Glomerular visceral epithelial cell (primary cell): ENCODE data around the gene LSM14B.
A peak's percentile ranks its signal among the peaks of the same experiment; 100 is the strongest.

Source experiments
- DNase-seq: peaks from one replicate; pipeline ENCODE4 v3.0.0-alpha.2; 2016; ENCODE audit errors: extremely low spot score

The LSM14B gene

DNA sequence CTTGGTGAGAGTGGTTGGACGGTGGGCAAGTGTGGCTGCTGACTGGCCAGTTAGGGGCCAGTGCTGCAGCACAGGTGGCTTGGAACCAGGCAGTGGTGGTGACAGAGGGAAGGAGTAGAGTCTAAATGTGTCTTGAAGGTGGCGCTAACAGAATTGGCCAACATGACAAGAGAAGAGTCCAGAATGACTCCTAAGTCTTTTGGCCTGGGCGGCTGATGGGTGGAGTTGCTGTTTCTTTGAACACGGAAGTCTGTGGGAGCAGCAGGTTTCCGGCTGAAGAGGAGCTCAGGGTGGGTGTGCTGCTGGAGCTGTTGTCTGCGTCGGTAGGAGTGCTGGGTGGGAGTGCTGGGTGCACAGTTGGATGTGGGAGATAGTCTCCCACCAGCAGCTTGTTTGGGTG lies 10.1 kb downstream of the LSM14B start:
- DNase-seq = no peak

DNA sequence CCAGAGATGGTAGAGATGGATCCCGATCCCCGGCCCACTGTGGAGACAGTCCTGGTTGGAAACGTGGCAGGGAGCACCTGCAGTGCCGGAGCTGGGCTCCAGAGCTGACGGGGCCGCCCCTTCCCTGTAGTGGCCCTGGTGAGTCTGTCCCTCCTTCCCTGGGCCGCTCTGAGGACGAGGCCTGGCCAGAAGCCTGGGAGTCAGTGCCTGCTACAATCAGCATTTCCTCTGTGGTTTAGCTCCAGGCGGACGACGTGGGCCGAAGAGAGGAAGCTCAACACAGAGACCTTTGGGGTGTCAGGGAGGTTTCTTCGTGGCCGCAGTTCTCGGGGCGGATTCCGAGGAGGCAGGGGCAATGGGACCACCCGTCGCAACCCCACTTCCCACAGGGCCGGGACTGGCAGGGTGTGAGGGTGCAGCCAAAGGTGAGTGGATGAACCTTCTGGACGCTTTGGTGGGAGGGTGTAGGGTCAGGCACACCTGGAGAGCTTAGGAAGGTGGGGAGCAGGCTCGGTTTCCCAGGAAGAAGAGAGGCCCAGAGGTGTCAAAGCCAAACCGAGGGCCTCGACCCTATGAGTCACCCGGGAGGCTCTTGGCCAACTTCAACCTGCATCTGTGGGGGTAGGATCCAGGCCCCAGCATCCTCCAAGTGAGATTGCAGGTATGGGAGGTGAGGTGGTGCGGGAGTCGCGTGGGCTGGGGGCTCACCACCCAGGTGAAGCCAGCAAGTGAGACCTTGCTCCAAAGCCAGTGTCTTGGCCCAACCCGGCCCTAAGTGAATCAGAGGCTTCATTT lies 11.0 kb downstream of the LSM14B start:
- no peak for DNase-seq

DNA sequence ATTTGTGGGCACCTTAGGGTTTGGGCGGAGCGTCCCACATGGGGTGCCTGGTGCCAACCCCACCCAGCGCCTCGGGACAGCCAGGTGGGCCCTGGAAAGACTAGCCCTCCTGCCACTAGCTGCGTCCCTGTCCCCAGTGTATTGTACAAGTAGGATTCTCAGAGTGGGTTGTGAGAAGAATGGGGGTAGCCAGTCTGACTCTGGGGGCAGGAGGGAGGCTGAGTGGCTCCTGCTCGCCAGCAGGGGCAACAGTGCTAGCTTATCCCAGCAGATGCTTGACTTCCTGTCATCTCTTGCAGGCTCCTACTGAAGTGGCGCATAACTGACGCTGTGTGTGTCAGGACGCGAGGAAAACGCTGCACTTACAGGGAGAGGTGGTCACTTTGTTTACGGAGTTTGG lies 11.6 kb downstream of the LSM14B start:
- no peak for DNase-seq

DNA sequence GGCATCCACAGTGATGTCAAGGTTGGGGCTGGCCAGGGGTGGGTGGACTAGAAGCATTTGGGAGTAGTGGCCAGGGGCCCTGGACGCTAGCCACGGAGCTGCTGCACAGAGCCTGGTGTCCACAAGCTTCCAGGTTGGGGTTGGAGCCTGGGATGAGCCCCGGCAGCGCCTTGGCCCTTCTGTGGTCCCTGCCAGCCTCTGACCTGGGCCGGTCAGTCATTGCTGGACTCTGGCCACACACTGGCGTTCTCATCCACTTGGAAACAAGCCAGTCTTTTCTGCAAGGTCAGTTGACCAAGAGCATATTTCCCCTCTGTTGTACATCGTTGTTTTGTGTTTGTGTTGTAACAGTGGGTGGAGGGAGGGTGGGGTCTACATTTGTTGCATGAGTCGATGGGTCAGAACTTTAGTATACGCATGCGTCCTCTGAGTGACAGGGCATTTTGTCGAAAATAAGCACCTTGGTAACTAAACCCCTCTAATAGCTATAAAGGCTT lies 12.5 kb downstream of the LSM14B start:
- peak; percentile 40 for DNase-seq

DNA sequence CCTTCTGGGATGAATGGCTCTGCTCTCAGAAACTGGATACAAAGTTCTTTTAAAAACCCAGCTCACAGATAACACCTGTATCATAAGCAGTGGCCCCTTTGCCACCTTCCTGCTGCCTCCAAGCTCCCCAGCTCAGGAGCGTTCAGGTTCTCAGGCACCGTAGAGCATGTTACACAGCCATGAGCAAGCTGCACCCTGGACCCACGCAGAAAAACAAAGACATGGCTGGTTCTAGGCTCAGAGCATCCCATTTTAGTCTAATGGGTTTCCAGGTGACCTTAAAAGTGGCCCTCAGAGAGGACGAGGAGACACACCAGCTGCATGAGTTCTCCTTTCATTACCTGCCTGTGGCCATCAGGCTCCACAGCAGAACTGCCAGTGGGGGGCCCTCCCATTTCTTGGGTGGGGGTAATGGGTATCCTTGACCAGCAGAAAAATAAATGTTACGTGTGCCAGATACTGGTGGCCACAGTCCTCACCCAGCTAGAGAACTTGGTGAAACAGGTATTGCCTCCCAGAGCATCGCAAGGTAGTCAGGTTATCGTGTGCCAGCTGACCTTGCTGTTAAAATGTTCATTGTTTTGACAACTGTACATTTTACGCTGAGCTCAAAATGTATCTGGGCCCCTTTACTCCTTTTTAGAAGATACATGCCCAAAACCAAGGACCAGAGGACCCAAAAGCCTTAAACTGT lies 13.4 kb downstream of the LSM14B start:
- DNase-seq = no peak

DNA sequence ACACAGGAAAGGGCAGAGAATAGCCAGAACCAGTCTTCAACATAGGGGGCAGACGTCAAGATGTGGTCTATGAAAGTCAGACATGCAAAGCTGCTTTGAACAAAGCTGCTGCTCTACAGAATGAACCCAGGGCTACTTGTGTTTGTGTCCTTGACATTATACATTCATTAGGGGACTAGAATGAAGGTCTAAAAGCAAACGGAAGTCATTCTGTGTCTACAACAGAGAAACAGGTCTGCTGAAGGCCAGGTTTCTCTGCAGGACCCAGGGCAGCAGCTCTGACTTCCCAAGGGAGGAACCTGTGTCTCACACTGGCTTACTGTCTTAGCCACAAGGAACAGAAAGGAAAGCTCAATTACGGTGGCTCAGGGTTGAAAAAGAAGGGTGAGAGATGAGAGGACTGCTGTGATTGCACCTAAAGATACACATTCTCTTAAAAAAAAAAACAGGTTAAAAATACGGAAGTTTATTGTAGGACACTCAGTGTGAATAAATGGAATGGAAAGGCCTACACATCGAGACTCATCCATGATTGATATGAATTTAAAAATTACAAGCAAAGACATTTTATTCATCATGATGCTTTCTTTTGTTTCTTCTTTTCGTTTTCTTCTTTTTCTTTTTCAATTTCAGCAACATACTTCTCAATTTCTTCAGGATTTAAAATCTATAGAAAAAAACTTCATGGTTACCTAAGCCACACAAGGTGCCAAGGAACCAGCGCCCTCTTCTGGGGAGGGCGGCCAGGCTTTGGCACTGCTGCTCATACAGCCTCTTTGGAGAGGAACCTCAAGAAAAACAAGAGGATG lies 14.2 kb downstream of the LSM14B start:
- peak; percentile 72 for DNase-seq

DNA sequence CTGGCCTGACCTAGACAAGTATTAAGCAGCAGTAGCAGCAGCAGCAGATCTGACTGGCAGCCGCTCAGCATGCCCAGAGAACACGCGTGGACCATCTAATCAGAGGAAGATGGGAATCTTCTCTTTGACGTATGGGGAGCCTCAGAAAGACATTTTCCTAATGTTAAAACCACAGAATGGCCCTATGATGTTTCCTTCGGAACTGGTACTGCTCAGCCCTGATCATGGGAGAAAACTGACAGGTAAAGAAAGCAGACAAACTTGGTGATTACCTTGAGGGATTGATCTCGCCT lies 14.8 kb downstream of the LSM14B start:
- no peak for DNase-seq

DNA sequence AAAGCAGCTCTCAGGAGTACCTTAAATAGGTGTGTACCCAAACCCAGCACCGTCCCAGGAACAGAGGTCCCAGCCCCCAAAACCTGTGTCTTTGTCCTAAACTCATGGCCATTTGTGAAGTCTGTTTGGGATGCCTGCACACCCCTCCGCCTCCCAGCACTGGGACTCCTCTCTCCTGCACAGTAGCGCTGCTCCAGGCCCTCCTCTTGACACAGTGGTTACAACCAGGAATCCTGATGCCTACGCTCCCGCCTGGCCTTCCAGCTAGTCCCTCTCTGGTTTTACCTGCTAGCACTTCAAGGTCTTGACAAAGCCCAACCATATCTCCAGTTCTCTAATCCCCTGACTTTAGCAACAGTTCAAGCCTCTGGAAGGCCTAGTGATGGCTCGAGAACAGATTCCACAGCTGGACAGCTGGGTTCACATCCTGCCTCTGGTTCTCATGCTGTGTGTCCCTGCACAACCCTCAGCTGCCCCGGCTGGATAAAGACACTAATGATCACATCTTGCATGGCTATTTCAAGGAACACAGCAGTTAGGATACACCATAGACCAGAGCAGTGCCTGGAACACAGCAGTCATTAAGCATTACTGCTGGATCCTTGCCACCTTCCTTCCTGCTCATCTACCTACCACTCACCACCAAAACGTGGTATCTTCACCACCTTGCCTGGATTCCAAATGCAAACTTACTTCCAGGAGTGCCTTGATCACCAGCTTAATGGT lies 15.4 kb downstream of the LSM14B start:
- no peak for DNase-seq

DNA sequence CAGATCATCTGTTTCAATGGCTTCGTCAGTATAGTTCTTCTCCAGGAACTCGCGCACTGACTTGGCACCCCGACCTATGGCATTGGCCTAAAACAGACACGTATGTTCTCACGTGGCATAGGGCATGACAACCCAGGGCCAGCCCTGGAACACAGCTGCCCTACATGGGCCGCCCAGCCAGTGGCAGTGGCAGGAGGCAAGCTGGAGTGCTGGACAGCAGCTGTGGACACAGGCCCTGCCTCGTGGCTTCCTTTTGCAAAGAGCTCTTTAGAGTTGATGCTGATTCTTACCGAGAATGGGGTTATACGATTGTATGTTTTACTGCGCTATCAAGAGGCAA lies 15.9 kb downstream of the LSM14B start:
- no peak for DNase-seq

DNA sequence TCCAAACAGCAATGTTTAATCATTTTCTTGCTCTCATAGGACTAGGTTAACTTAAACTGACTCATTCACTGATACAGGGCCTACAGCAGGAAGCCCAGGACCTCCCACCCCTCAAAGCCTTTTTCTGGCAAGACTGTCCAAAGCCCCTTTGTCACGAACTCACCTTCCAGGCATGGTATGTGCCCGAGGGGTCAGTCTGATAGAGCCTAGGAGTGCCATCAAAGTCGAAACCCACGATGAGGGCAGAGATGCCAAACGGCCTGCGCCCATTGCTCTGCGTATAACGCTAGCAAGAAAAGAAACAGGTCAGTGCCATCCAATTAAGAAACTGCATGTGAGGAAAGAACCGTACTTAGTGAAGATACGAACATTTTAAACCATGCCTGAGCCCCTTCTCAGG lies 16.6 kb downstream of the LSM14B start:
- DNase-seq = no peak

DNA sequence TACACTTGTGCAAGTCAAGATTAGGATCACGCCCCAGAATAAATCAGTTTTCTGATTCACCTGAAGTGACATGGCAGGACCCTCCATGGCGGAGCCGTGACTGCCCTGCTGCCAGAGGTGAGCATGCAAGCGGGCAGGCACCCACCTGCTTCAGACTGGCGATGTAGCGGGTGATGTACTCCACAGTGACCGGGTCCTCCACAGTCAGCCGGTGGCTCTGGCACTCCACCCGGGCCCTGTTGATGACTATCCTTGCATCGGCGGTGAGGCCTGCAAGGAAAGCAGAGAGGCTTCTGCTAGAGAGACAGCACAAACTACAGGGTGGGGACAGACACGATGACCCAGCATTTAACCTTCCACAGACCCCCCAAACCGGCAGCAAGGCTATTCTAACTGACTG lies 17.4 kb downstream of the LSM14B start:
- no peak for DNase-seq

DNA sequence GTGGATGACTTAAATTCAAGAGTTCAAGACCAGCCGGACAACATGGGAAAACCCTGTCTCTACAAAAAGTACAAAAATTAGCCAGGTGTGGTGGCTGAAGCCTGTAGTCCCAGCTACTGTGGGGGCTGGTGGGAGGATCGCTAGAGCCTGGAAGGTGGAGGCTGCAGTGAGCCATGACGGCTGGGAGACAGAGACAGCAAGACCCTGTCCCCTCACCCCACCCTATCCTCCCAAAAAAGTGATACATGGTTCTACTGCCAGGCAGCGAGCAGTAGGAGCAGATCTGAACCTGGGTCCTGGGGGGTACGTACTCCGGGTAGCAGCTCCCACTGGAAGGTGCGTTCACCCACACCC lies 18.7 kb downstream of the LSM14B start:
- no peak for DNase-seq

DNA sequence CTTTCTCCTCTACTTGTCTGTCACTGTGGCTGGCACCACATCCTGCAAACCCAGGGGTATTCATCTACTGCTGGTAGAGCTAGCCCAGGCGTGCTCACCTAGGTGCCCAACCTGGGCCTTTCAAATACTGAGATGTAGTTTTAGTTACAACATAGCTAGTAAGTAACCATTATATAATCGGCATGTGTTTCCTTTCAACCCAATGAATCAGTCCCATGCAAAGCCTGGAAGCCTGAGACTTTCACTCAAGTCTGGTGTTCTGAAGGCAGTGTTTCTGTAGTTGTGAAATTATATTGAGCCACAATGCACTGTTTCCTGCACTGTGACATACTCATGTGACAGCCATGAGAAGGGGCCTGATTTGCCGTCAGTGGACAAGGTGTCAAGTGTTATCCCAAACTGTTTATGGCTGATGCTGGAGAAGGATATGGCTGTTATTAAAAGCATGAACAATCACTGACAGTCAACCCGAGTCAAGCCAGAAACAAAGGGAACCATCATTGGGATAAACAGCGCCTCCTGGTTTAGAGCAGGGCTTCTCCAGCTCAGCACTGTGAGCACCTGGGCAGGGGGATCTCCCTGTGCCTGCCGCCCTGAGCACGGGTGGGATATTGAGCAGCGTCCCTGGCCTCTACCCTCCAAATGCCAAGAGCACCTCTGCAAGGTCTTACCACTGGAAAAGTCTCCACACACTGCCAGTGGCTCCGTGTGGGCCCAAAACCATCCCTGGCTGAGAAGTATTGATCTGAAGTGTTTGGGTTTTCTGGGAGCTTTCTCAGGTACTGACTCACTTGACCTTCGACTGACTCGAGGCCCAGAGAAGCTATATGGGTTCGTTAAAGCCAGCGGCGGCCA lies 19.3 kb downstream of the LSM14B start:
- DNase-seq = no peak

DNA sequence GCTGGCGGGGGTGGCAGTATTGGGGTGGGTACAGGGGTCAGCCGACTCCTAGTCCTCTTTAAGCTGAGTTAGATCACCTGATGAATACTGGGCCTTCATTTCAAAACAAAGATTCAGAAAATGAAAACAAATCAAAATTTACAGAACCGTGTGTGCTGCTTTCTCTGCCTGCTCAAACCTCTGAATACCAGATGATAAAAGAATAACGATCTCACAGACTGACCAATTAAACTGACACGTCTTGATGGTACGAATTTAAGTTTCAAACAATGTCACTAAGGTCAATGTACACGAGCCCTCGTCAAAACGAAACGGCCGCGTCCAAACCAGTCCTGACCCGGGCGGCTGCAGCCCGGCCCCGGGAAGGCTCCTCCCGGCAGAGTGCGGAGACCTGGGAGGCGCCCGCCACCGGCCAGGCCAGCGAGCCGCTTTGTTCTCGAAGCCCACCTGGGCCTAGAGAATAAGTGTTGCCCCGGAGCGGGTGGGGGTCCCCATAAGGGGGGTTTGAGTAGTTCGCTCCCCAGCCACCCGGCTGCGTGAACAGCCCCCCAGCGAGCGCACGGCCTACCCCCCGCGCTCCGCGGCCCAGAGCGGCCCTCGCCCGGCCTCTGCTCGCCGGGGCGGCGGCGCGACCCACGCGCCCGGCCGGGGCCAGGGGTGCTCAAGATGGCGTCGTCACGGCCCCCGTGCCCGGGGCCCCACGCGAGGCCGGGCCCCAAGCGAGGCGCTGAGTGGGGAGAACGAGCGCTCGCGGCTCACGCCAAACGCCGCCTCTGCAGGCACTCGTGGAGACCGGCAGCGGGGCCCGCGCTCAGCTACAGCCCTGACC lies 20.2 kb downstream of the LSM14B start:
- no peak for DNase-seq

DNA sequence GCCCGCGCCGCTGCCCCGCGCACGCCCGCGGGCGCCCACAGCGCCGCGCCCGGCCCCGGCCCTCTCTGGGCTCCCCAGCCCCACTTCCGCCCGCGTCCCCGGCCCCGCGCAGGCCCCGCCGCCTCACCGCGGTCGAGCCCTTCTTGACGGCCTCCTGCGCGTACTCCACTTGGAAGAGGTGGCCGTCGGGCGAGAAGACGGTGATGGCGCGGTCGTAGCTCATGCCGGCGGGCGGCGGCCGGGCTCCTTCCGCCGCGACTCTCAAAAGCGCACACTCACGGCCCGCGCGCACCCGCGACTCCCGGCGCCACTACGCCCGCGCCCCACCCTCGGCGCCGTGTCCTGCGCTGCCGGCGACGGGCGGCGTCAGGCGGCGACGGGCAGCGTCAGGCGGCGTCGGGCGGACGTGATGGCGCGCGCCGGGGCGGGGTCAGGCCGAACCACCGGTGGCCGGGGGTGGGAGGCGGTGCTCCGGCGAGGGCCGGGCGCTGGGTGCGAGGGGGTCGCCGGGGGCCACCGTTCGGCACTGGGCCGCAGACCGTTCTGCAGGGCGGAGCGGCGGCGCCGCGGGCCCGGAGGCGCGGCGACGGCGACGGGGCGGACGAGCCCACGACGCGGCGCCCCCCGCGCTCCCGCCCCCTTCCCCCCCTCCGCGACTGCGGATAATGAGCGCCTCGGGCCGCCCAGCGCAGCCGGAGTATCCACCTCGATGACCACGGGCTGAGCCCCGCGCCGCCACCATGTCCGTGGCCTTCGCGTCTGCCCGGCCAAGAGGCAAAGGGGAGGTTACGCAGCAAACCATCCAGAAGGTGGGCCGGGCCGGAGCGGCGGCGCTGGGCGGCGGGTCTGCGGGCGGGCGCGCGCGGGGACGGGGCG lies 21.0 kb downstream of the LSM14B start, which contains the start of the genes PSMA7 and SS18L1:
PSMA7 (minus strand) TSS at position 314 of the 876 bp plus-strand sequence; CDS start at position 223, 91 bp downstream.
SS18L1 (plus strand) TSS at position 689 of the 876 bp plus-strand sequence; CDS start at position 741, 52 bp downstream.
- peak; percentile 92 for DNase-seq

DNA sequence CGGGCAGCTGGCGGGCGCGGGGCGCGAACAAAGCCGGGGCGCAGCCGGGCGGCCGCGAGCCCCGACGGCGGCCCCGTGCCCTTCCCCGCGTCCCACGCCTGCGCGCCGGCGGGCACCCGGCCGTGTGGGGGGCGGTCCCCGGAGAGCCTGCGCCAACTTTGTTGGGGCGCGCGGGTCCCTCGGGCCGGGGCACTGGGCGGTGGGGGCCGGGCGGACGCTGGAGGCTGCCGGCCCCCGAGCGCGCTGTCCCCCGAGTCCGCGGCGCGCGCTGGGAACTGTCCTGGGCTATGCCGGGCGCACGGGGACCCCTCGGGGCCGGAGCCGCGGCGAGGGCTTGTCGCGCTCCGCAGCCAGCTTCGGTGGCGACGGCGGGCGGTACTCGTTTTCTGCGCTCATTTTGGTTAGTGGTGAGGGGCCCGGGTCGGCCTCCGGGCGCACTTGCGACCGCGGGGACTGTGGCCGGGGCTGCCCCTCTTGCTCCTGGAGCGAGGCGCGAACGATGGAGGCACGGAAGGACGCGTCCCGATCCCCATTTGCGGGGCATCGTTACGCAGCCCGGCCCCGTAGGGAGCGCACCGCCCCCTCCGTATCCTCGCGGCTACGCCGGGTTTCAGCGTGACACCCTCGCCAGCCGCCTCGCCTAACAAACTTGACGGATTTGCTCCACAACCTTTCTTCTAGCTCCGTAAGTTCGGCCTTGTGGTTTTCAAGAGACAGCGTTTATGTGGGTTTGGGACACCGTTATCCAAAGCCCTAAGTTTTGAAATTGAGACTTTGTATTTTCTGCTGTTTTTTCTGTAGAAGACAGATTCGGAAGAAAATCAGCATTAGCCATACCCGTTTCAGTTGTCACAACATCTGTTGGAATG lies 21.9 kb downstream of the LSM14B start:
- DNase-seq = peak; percentile 59

DNA sequence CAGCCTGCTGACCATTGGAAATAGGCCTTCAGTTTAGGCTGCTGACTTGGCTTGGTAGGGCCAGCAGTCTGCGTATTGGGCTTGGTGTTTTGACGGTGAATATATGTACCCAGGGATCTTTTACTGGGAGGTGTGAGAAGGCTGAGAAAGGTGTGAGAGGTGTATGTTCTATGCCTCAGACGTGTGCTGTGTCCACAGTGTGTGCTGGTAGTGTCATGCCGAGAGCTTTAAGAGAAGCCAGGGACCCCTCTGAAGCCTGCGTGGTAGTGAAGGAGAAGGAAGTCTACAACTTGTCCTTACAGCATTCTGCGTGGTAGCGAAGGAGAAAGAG lies 23.4 kb downstream of the LSM14B start:
- DNase-seq = no peak
